HEK293 (cell line): Measurements from ENCODE around the gene TRIM36.

Experiments used
- CTCF ChIA-PET: fragments of 350-600 bp; formaldehyde crosslinking; extraction: SDS; loops from one replicate; lab custom pipeline; 2021; ENCODE audit warnings: antibody characterized with exemption; lab: Yijun Ruan, JAX
- POLR2A ChIA-PET: fragments of 300-600 bp; formaldehyde crosslinking; extraction: SDS; loops from one replicate; lab custom pipeline; 2020; ENCODE audit warnings: antibody characterized with exemption, inconsistent platforms; lab: Yijun Ruan, JAX
- H3K27ac ChIP-seq: fragments of 200-500 bp; sonication (Bioruptor generic); 2 replicates; pipeline ENCODE4 v1.5.1; 2014; ENCODE audit warnings: low read depth, low read length, control low read depth, inconsistent platforms; ENCODE audit errors: extremely low read depth
- H3K36me3 ChIP-seq, 2 experiments: fragments of 200-500 bp in 1 of 2; sonication (Bioruptor generic) in 1 of 2; 1 replicate in 1 of 2; 2 replicates in 1 of 2; pipeline ENCODE4 v1.5.1; 2014 to 2017; ENCODE audit warnings: inconsistent platforms in 2 of 2, low read length in 2 of 2; ENCODE audit not compliant: control insufficient read depth in 2 of 2, insufficient read depth in 1 of 2
- H3K4me1 ChIP-seq: fragments of 200-500 bp; sonication (Bioruptor generic); 2 replicates; pipeline ENCODE4 v1.5.1; 2014; ENCODE audit warnings: mild to moderate bottlenecking, low read length, inconsistent platforms; ENCODE audit not compliant: control insufficient read depth, insufficient read depth
- H3K4me3 ChIP-seq: 2 replicates; pipeline ENCODE4 v1.5.1; 2011; ENCODE audit warnings: low read depth, mild to moderate bottlenecking, control low read depth, low read length, moderate library complexity
- H3K9me3 ChIP-seq: fragments of 200-500 bp; sonication (Bioruptor generic); 2 replicates; pipeline ENCODE4 v1.5.1; 2014; ENCODE audit warnings: low read depth, low read length, inconsistent platforms; ENCODE audit not compliant: control insufficient read depth, insufficient read depth
- EGR2 ChIP-seq: fragments of 450-650 bp; formaldehyde crosslinking; IDR thresholded peaks from 2 replicates; pipeline ENCODE4 v1.5.1; 2016; ENCODE audit warnings: low read depth, missing biosample characterization, missing genetic modification characterization
- FEZF1 ChIP-seq: fragments of 450-650 bp; formaldehyde crosslinking; IDR thresholded peaks from 2 replicates; pipeline ENCODE4 v1.5.1; 2016; ENCODE audit warnings: missing biosample characterization, missing genetic modification characterization
- GLIS1 ChIP-seq: fragments of 450-650 bp; formaldehyde crosslinking; IDR thresholded peaks from 2 replicates; pipeline ENCODE4 v1.5.1; 2016; ENCODE audit warnings: missing biosample characterization, missing genetic modification characterization
- IKZF3 ChIP-seq: fragments of 450-650 bp; IDR thresholded peaks from 2 replicates; pipeline ENCODE4 v1.5.0; 2018; ENCODE audit warnings: missing biosample characterization, mild to moderate bottlenecking, missing genetic modification characterization, moderate library complexity
- ZBTB10 ChIP-seq: fragments of 450-650 bp; formaldehyde crosslinking; IDR thresholded peaks from 2 replicates; pipeline ENCODE4 v1.5.1; 2016; ENCODE audit warnings: missing biosample characterization, missing genetic modification characterization
- ZBTB49 ChIP-seq: fragments of 450-650 bp; formaldehyde crosslinking; IDR thresholded peaks from 2 replicates; pipeline ENCODE4 v1.5.1; 2016; ENCODE audit warnings: missing biosample characterization, missing genetic modification characterization, low read depth
- ZNF10 ChIP-seq: fragments of 450-650 bp; formaldehyde crosslinking; IDR thresholded peaks from 2 replicates; pipeline ENCODE4 v1.5.1; 2017; ENCODE audit warnings: missing biosample characterization, missing genetic modification characterization
- ZNF114 ChIP-seq: fragments of 450-650 bp; formaldehyde crosslinking; IDR thresholded peaks from 2 replicates; pipeline ENCODE4 v1.5.0; 2017; ENCODE audit warnings: missing biosample characterization, missing genetic modification characterization
- ZNF169 ChIP-seq: fragments of 450-650 bp; formaldehyde crosslinking; IDR thresholded peaks from 2 replicates; pipeline ENCODE4 v1.5.1; 2016; ENCODE audit warnings: missing biosample characterization, missing genetic modification characterization
- ZNF19 ChIP-seq: fragments of 450-650 bp; formaldehyde crosslinking; IDR thresholded peaks from 2 replicates; pipeline ENCODE4; 2016; ENCODE audit warnings: missing biosample characterization, missing genetic modification characterization, low read depth
- ZNF426 ChIP-seq: fragments of 450-650 bp; formaldehyde crosslinking; IDR thresholded peaks from 2 replicates; pipeline ENCODE4 v1.5.1; 2017; ENCODE audit warnings: missing biosample characterization, missing genetic modification characterization, mild to moderate bottlenecking, inconsistent platforms, moderate library complexity
- ZNF571 ChIP-seq: fragments of 450-650 bp; formaldehyde crosslinking; IDR thresholded peaks from 2 replicates; pipeline ENCODE4 v1.5.0; 2017; ENCODE audit warnings: missing biosample characterization, missing genetic modification characterization
- ZNF610 ChIP-seq: fragments of 450-650 bp; formaldehyde crosslinking; IDR thresholded peaks from 2 replicates; pipeline ENCODE4 v1.5.1; 2016; ENCODE audit warnings: missing biosample characterization, missing genetic modification characterization, borderline replicate concordance
- ZNF645 ChIP-seq: fragments of 450-650 bp; formaldehyde crosslinking; IDR thresholded peaks from 2 replicates; pipeline ENCODE4; 2016; ENCODE audit warnings: missing biosample characterization, missing genetic modification characterization
- ZNF701 ChIP-seq: fragments of 450-650 bp; formaldehyde crosslinking; IDR thresholded peaks from 2 replicates; pipeline ENCODE4 v1.5.1; 2016; ENCODE audit warnings: missing biosample characterization, missing genetic modification characterization
- ZNF777 ChIP-seq: fragments of 450-650 bp; formaldehyde crosslinking; IDR thresholded peaks from 2 replicates; pipeline ENCODE4 v1.5.1; 2017; ENCODE audit warnings: missing biosample characterization, missing genetic modification characterization, borderline replicate concordance
- ZNF830 ChIP-seq: fragments of 450-650 bp; IDR thresholded peaks from 2 replicates; pipeline ENCODE4 v1.5.0; 2018; ENCODE audit warnings: missing biosample characterization, missing genetic modification characterization, low read depth, mild to moderate bottlenecking, moderate library complexity
- TF ChIP-seq, protein P1 (sequence below): fragments of 450-650 bp; IDR thresholded peaks from 2 replicates; pipeline ENCODE4 v1.5.1; 2018; ENCODE audit warnings: missing biosample characterization, mild to moderate bottlenecking, missing genetic modification characterization
- TF ChIP-seq, protein P2 (sequence below): fragments of 450-650 bp; formaldehyde crosslinking; IDR thresholded peaks from 2 replicates; pipeline ENCODE4 v1.5.1; 2016; ENCODE audit warnings: missing biosample characterization, missing genetic modification characterization
- TF ChIP-seq, protein P3 (sequence below): sonication (generic); formaldehyde crosslinking; IDR thresholded peaks from 2 replicates; pipeline ENCODE4 v1.8.1; 2022; ENCODE audit warnings: mild to moderate bottlenecking, moderate library complexity, missing genetic modification reagents

The TRIM36 gene

DNA sequence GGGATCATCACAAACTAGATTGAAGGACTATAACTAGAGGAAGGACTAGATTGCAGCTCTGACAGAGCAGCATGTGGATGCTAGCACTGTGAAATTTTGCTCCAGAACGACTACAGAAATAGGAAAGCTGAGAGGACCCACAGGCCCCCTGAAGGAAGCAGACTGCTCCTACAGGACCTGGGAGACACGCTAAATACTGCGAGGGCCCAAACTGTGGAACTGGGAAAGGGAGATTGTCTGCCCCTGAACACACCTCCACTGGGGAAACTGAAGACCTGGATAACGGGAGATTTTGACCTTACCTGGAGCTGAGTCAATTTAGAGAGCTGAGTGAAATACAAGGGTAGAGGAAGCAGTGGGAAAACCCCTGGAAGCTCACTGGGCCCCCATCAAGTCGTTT, 19.2 kb downstream of the TRIM36 start:
- no peak for TF ChIP-seq ZNF777 (tag by site-specific recombination)
- no peak for TF ChIP-seq ZNF114 (tag by site-specific recombination)
- TF ChIP-seq ZNF571 (tag by site-specific recombination): no peak
- TF ChIP-seq FEZF1 (tag by site-specific recombination): no peak
- TF ChIP-seq, protein P1, sequence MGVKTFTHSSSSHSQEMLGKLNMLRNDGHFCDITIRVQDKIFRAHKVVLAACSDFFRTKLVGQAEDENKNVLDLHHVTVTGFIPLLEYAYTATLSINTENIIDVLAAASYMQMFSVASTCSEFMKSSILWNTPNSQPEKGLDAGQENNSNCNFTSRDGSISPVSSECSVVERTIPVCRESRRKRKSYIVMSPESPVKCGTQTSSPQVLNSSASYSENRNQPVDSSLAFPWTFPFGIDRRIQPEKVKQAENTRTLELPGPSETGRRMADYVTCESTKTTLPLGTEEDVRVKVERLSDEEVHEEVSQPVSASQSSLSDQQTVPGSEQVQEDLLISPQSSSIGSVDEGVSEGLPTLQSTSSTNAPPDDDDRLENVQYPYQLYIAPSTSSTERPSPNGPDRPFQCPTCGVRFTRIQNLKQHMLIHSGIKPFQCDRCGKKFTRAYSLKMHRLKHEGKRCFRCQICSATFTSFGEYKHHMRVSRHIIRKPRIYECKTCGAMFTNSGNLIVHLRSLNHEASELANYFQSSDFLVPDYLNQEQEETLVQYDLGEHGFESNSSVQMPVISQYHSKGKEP (tag by site-specific recombination): no peak
- no peak for TF ChIP-seq ZNF426 (tag by site-specific recombination)
- no peak for TF ChIP-seq ZNF19 (tag by site-specific recombination)
- TF ChIP-seq EGR2 (tag by site-specific recombination): no peak
- CTCF ChIA-PET: no interaction called here
- no peaks in the 10 kb centered on the region; the same call in 1 of the 2 replicates for H3K9me3 ChIP-seq
- H3K36me3 ChIP-seq: no peaks in the 10 kb centered on the region
- H3K4me1 ChIP-seq: no peaks in the 10 kb centered on the region
- H3K4me3 ChIP-seq: no peak overlapping the region
- no peak overlapping the region for H3K27ac ChIP-seq
- POLR2A ChIA-PET: no interaction called here

- H3K4me1 ChIP-seq: no peaks in the 10 kb centered on the region
- no peak overlapping the region for H3K4me3 ChIP-seq
- ChIA-PET CTCF (no interaction called here), POLR2A (no interaction called here)
- no peak for TF ChIP-seq ZNF169 (tag by site-specific recombination)
- TF ChIP-seq, protein P1 (tag by site-specific recombination): 0 out of 2 replicates have a peak, but pooled peaks have one; percentile 18
- no peaks in the 10 kb centered on the region for H3K36me3 ChIP-seq
- H3K27ac ChIP-seq: no peak overlapping the region
- H3K9me3 ChIP-seq: no peaks in the 10 kb centered on the region; the same call in 1 of the 2 replicates
Measured at GRCh38 chr5:115147052-115147451, 22.7 kb downstream of the TRIM36 start.

DNA sequence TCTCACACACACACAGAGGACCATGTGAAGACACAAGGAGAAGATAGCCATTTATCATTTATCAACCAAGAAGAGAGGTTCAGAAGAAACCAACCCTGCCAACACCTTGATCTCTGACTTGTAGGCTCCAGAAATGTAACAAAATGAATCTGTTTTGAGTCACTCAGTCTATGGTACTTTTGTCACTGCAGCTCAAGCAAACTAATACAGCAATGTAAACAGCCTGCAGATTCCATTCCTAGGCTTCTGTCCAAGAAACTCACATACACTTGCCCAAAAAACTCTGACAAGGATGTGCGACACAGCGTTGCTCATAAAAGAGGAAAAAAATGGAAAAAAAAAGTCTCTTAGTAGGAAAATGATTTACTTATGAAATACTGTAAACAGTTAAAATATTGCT, 33.4 kb downstream of the TRIM36 start:
- Histone ChIP-seq H3K9me3 (no peaks in the 10 kb centered on the region), H3K27ac (no peak overlapping the region), H3K36me3 (no peaks in the 10 kb centered on the region; a peak in 1 of 3 replicates), H3K4me3 (no peak overlapping the region), H3K4me1 (no peaks in the 10 kb centered on the region)
- ChIA-PET CTCF (no interaction called here), POLR2A (no interaction called here)
- TF ChIP-seq GLIS1 (tag by site-specific recombination) (no peak), ZBTB10 (tag by site-specific recombination) (no peak), ZNF10 (tag by site-specific recombination) (no peak), ZNF645 (tag by site-specific recombination) (no peak), IKZF3 (tag by site-specific recombination) (no peak), ZBTB49 (tag by site-specific recombination) (no peak), ZNF610 (tag by site-specific recombination) (no peak), ZNF701 (tag by site-specific recombination) (no peak), ZNF830 (tag by site-specific recombination) (no peak)
- TF ChIP-seq, protein P2, sequence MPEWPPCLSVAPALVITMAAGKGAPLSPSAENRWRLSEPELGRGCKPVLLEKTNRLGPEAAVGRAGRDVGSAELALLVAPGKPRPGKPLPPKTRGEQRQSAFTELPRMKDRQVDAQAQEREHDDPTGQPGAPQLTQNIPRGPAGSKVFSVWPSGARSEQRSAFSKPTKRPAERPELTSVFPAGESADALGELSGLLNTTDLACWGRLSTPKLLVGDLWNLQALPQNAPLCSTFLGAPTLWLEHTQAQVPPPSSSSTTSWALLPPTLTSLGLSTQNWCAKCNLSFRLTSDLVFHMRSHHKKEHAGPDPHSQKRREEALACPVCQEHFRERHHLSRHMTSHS: no peak
- TF ChIP-seq, protein P3, sequence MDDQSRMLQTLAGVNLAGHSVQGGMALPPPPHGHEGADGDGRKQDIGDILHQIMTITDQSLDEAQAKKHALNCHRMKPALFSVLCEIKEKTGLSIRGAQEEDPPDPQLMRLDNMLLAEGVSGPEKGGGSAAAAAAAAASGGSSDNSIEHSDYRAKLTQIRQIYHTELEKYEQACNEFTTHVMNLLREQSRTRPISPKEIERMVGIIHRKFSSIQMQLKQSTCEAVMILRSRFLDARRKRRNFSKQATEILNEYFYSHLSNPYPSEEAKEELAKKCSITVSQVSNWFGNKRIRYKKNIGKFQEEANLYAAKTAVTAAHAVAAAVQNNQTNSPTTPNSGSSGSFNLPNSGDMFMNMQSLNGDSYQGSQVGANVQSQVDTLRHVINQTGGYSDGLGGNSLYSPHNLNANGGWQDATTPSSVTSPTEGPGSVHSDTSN (CRISPR knock-in tag): no peak
